GM23338 (cell line): ENCODE data around the gene TENM3. TPM values are rescaled to one million over a fixed set of nuclear protein-coding genes. Genes with fewer than 3 reads are reported as not detected.

Experiments used
- ATAC-seq: fragments of 200-7000 bp; cut with Tn5 transposase; 3 replicates; pipeline ENCODE4 v1.9.1; 2020
- DNase-seq: peaks from one replicate; pipeline ENCODE4 v3.0.0-alpha.2; 2015; ENCODE audit warnings: low spot score
- H2AFZ ChIP-seq: fragments of 200-600 bp; sonication (generic); 2 replicates; pipeline ENCODE4 v1.8.0; 2016; ENCODE audit warnings: antibody characterized with exemption, mild to moderate bottlenecking, moderate library complexity
- H3F3A ChIP-seq: fragments of 200-600 bp; sonication (generic); replicated peaks from 2 replicates; pipeline ENCODE4 v1.8.0; 2017; ENCODE audit warnings: antibody characterized with exemption, mixed run types, low read depth
- H3K27ac ChIP-seq: fragments of 200-600 bp; sonication (generic); 2 replicates; pipeline ENCODE4 v1.6.1; 2016; ENCODE audit warnings: low read depth
- H3K27me3 ChIP-seq: fragments of 200-600 bp; sonication (generic); 2 replicates; pipeline ENCODE4 v1.8.0; 2016; ENCODE audit warnings: mild to moderate bottlenecking, mixed run types, moderate library complexity; ENCODE audit not compliant: insufficient read depth
- H3K36me3 ChIP-seq: fragments of 200-600 bp; sonication (generic); 2 replicates; pipeline ENCODE4 v1.8.0; 2016; ENCODE audit warnings: mild to moderate bottlenecking; ENCODE audit not compliant: insufficient read depth
- H3K4me1 ChIP-seq: fragments of 200-600 bp; sonication (generic); 2 replicates; pipeline ENCODE4 v1.8.0; 2016; ENCODE audit warnings: mild to moderate bottlenecking, moderate library complexity; ENCODE audit not compliant: insufficient read depth
- H3K4me2 ChIP-seq: fragments of 200-600 bp; sonication (generic); 2 replicates; pipeline ENCODE4 v1.7.1; 2017; ENCODE audit warnings: mixed run types
- H3K4me3 ChIP-seq: fragments of 200-600 bp; sonication (generic); 2 replicates; pipeline ENCODE4 v1.6.1; 2016; ENCODE audit warnings: mixed run types
- H3K79me2 ChIP-seq: fragments of 200-600 bp; sonication (generic); replicated peaks from 2 replicates; pipeline ENCODE4 v1.8.0; 2017; ENCODE audit warnings: mild to moderate bottlenecking; ENCODE audit not compliant: insufficient read depth
- H3K9me2 ChIP-seq: fragments of 200-600 bp; sonication (generic); 2 replicates; pipeline ENCODE4 v1.8.0; 2017; ENCODE audit not compliant: insufficient read depth
- H4K20me1 ChIP-seq: fragments of 200-600 bp; sonication (generic); replicated peaks from 2 replicates; pipeline ENCODE4 v1.8.0; 2017; ENCODE audit warnings: mild to moderate bottlenecking; ENCODE audit not compliant: insufficient read depth
- H3K27ac Mint-ChIP-seq: 2 replicates; pipeline ENCODE4 v1.8.0; 2020; ENCODE audit warnings: inconsistent platforms, mild to moderate bottlenecking, moderate library complexity, mixed read lengths
- H3K27me3 Mint-ChIP-seq: 3 replicates; pipeline ENCODE4 v1.8.0; 2022; ENCODE audit warnings: low read depth, mild to moderate bottlenecking, moderate library complexity, mixed read lengths, inconsistent platforms; ENCODE audit not compliant: insufficient read depth, poor library complexity
- H3K36me3 Mint-ChIP-seq: 3 replicates; pipeline ENCODE4 v1.8.0; 2021; ENCODE audit warnings: low read depth, mild to moderate bottlenecking, inconsistent platforms, moderate library complexity, mixed read lengths
- H3K4me1 Mint-ChIP-seq: 3 replicates; pipeline ENCODE4 v1.8.0; 2020; ENCODE audit warnings: mild to moderate bottlenecking, inconsistent platforms, mixed read lengths
- H3K4me3 Mint-ChIP-seq: 3 replicates; pipeline ENCODE4 v1.8.0; 2021; ENCODE audit warnings: moderate library complexity, mild to moderate bottlenecking, inconsistent platforms, mixed read lengths
- H3K9me3 Mint-ChIP-seq: 3 replicates; pipeline ENCODE4 v1.8.0; 2020; ENCODE audit warnings: moderate library complexity, mild to moderate bottlenecking, inconsistent platforms, mixed read lengths
- CREB1 ChIP-seq: fragments of 250-450 bp; sonication (Bioruptor Pico); IDR thresholded peaks from 2 replicates; pipeline ENCODE4 v1.5.0; 2020; ENCODE audit warnings: low read depth, mild to moderate bottlenecking, moderate library complexity
- CTCF ChIP-seq, 2 experiments: fragments of 200-600 bp in 1 of 2; sonication (generic) in 1 of 2; conservative IDR thresholded peaks; 2 replicates each; pipeline versions ENCODE4 v1.5.1 to v1.6.1; 2016 to 2017; ENCODE audit warnings: antibody characterized with exemption in 2 of 2, low read depth in 2 of 2, mild to moderate bottlenecking in 2 of 2, moderate library complexity in 1 of 2
- ETS1 ChIP-seq: IDR thresholded peaks from 2 replicates; pipeline ENCODE4 v1.6.1; 2016; ENCODE audit warnings: antibody characterized with exemption
- EZH2 ChIP-seq: fragments of 200-600 bp; sonication (generic); IDR thresholded peaks from one replicate; pipeline ENCODE4 v1.8.0; 2017; ENCODE audit warnings: antibody characterized with exemption, mild to moderate bottlenecking, low read depth; ENCODE audit not compliant: unreplicated experiment
- EZH2phosphoT487 ChIP-seq: fragments of 200-600 bp; sonication (generic); IDR thresholded peaks from one replicate; pipeline ENCODE4 v1.8.1; 2018; ENCODE audit warnings: antibody characterized with exemption; ENCODE audit not compliant: unreplicated experiment
- JUNB ChIP-seq: IDR thresholded peaks from one replicate; pipeline ENCODE4 v1.6.1; 2016; ENCODE audit warnings: antibody characterized with exemption; ENCODE audit not compliant: unreplicated experiment
- NANOG ChIP-seq: IDR thresholded peaks from 2 replicates; pipeline ENCODE4 v1.6.1; 2016; ENCODE audit warnings: antibody characterized with exemption, borderline replicate concordance
- POLR2AphosphoS5 ChIP-seq: IDR thresholded peaks from 2 replicates; pipeline ENCODE4 v1.6.1; 2016; ENCODE audit warnings: antibody characterized with exemption, low read depth
- REST ChIP-seq: IDR thresholded peaks from one replicate; pipeline ENCODE4 v1.6.1; 2018; ENCODE audit warnings: antibody characterized with exemption; ENCODE audit not compliant: unreplicated experiment
- STAT1 ChIP-seq: IDR thresholded peaks from one replicate; pipeline ENCODE4 v1.6.1; 2016; ENCODE audit warnings: antibody characterized with exemption; ENCODE audit not compliant: unreplicated experiment
- ZNF114 ChIP-seq: fragments of 250-450 bp; sonication (Bioruptor Pico); IDR thresholded peaks from 2 replicates; pipeline ENCODE4 v1.5.0; 2020; ENCODE audit warnings: mild to moderate bottlenecking, moderate library complexity
- ZNF331 ChIP-seq: fragments of 250-450 bp; sonication (Bioruptor Pico); IDR thresholded peaks from 2 replicates; pipeline ENCODE4 v1.5.0; 2020; ENCODE audit warnings: low read depth, mild to moderate bottlenecking, moderate library complexity
- polyA plus RNA-seq: library from polyadenylated mRNA; unstranded; fragments of >200 nt; fragmentation: Nextera tagmentation; extraction: Ambion mirVana; gene quantifications from 2 replicates; pipeline ENCODE4 v1.2.1, GENCODE V29; 2016
- total RNA-seq: library from RNA; depleted of rRNA; stranded (reverse); fragments of >200 nt; shearing (Covaris generic); gene quantifications from 2 replicates; pipeline ENCODE4 v1.2.3, GENCODE V29; 2014

TENM3 gene
- total and polyA plus RNA-seq, 2 experiments from 2014 or later, result 22.2 to 128 TPM

- no peak for TF ChIP-seq ETS1
- TF ChIP-seq ZNF331 (CRISPR knock-in tag), result no peak
- no peak for TF ChIP-seq NANOG
- TF ChIP-seq STAT1, result no peak
- TF ChIP-seq CREB1 (CRISPR knock-in tag), result no peak
- no peak for TF ChIP-seq JUNB
- TF ChIP-seq EZH2phosphoT487, result no peak
- no peak for TF ChIP-seq CTCF (conservative IDR thresholded peaks at IDR 0.05; ENCODE audit: low read depth in 2 of 2)
- no peak for TF ChIP-seq EZH2
- no peak for TF ChIP-seq ZNF114 (CRISPR knock-in tag)
- TF ChIP-seq REST, result no peak
Measured at GRCh38 chr4:182604953-182605352, 361.8 kb downstream of the TENM3 start (continued).

- no peaks in the 10 kb centered on the region for H3K79me2 ChIP-seq
- H3K4me3 ChIP-seq, result no peak overlapping the region
- ATAC-seq, result no peak; the same call in 2 of the 3 replicates
- no peaks in the 10 kb centered on the region for H3K9me2 ChIP-seq
- no peaks in the 10 kb centered on the region; the same call in 2 of the 3 replicates for H3K36me3 Mint-ChIP-seq
- H3K27ac Mint-ChIP-seq, result peak overlapping the region; percentile 59; the same call in 1 of the 2 replicates
- no peaks in the 10 kb centered on the region for H3F3A ChIP-seq
- H3K4me1 ChIP-seq, result no peaks in the 10 kb centered on the region
- no peaks in the 10 kb centered on the region for H3K9me3 Mint-ChIP-seq
- no peak overlapping the region for H3K27ac ChIP-seq
- no peaks in the 10 kb centered on the region for H4K20me1 ChIP-seq
- no peak overlapping the region for H2AFZ ChIP-seq
- no peaks in the 10 kb centered on the region for H3K27me3 ChIP-seq
- H3K4me1 Mint-ChIP-seq, result peaks cover 2% of the 10 kb centered on the region; the same call in 1 of the 3 replicates
- no peak for DNase-seq
- TF ChIP-seq EZH2 (no peak), STAT1 (no peak), POLR2AphosphoS5 (no peak), CTCF (conservative IDR thresholded peaks at IDR 0.05; ENCODE audit: low read depth in 2 of 2) (no peak), ZNF331 (CRISPR knock-in tag) (no peak), ETS1 (no peak), NANOG (no peak), EZH2phosphoT487 (no peak), JUNB (no peak), REST (no peak), CREB1 (CRISPR knock-in tag) (no peak), ZNF114 (CRISPR knock-in tag) (no peak)
- no peak overlapping the region for H3K4me3 Mint-ChIP-seq
- no peak overlapping the region for H3K4me2 ChIP-seq
- H3K36me3 ChIP-seq, result no peaks in the 10 kb centered on the region
- H3K27me3 Mint-ChIP-seq, result no peaks in the 10 kb centered on the region
Measured at GRCh38 chr4:182608525-182608924, 365.3 kb downstream of the TENM3 start.
